Adrenal gland (tissue), 12 donors: ENCODE data around the gene TRAPPC10. TPM values are rescaled to one million over a fixed set of nuclear protein-coding genes. Genes with fewer than 3 reads are reported as not detected.

ENCODE experiments used
- DNase-seq, 7 donors: peaks; one replicate each; pipeline ENCODE4 v3.0.0-alpha.2; 2019 to 2020
- H3K27ac ChIP-seq, 5 donors: fragments of 200-600 bp; sonication (generic) in 4 of 5; 1 replicate in 3 of 5; 2 replicates in 2 of 5; pipeline versions ENCODE4 v1.5.1 to v1.8.0; 2016 to 2020; ENCODE audit warnings: mild to moderate bottlenecking in 1 of 5
- H3K27me3 ChIP-seq: fragments of 200-600 bp; 2 replicates; pipeline ENCODE4 v1.8.0; 2021
- H3K36me3 ChIP-seq, 2 donors: fragments of 200-600 bp; replicated peaks in 1 of 2; 1 replicate in 1 of 2; 2 replicates in 1 of 2; pipeline versions ENCODE4 v1.5.1 to v1.8.0; 2018 to 2022
- H3K4me1 ChIP-seq, 2 donors: fragments of 200-600 bp; replicated peaks in 1 of 2; 1 replicate in 1 of 2; 2 replicates in 1 of 2; pipeline versions ENCODE4 v1.5.1 to v1.8.0; 2018 to 2021
- H3K4me3 ChIP-seq, 4 donors: fragments of 200-600 bp; sonication (generic) in 3 of 4; one replicate each; pipeline ENCODE4 v1.5.1; 2016 to 2018
- H3K9me3 ChIP-seq, 3 donors: fragments of 200-600 bp; sonication (generic) in 1 of 3; replicated peaks in 1 of 3; 1 replicate in 2 of 3; 2 replicates in 1 of 3; pipeline versions ENCODE4 v1.5.1 to v1.8.0; 2016 to 2021
- POLR2A ChIP-seq, 2 donors: fragments of 450-650 bp; IDR thresholded peaks; one replicate each; pipeline ENCODE4 v1.6.1; 2017; ENCODE audit warnings: antibody characterized with exemption in 2 of 2, mild to moderate bottlenecking in 2 of 2, moderate library complexity in 1 of 2
- WGBS, 4 donors: extraction: QIAGEN DNeasy Blood & Tissue Kit in 2 of 4; methylation state at CpG; one replicate each; pipeline versions ENCODE4 v1.1.5 to v1.1.7; 2013 to 2017; 5-methylcytosine and 5-hydroxymethylcytosine counted together
- intact Hi-C, 2 donors: fragments of 100-400 bp; cut with DNase I; formaldehyde crosslinking; loops; one replicate each; pipeline versions ENCODE4 v1.14.1 to v1.15.0; 2022 to 2023
- polyA plus RNA-seq, 3 donors: library from polyadenylated mRNA; stranded (reverse); fragments of 200-250 nt in 2 of 3; fragments of 350-450 nt in 1 of 3; fragmentation: Illumina TruSeq in 1 of 3; extraction: RNeasy Lipid Tissue Mini Kit (QIAGEN cat#74804) in 1 of 3; gene quantifications; one replicate each; pipeline ENCODE4 v1.2.3, GENCODE V29; 2013 to 2014
- total RNA-seq, 9 donors: library from RNA; depleted of rRNA in 4 of 9; stranded (reverse); fragments of >200 nt in 4 of 9; fragments of 120-200 nt in 1 of 9; fragmentation: NEBNext Ultra II Directional in 1 of 9; extraction: Animal tissue kit (Norgen Biotek cat#: 25700) in 1 of 9; gene quantifications; one replicate each; pipeline versions ENCODE4 v1.1.0 to v1.2.4, GENCODE V29; 2013 to 2023
- TF ChIP-seq, protein P1 (sequence below), 6 experiments: fragments of 450-650 bp in 4 of 6; fragments of 200-600 bp in 2 of 6; sonication (generic) in 1 of 6; IDR thresholded peaks; 1 replicate in 5 of 6; 2 replicates in 1 of 6; pipeline versions ENCODE4 v1.5.1 to v1.8.0; 2016 to 2021; ENCODE audit warnings: antibody characterized with exemption in 6 of 6, mild to moderate bottlenecking in 2 of 6, moderate library complexity in 1 of 6
- donor health status: healthy with polysubstance abuse.
- donor health status: Bipolar disorder and iron deficiency.
- donor health status: DM: yes; HTN: yes; CAD: no.
- donor health status: DM: no; HTN: no; CAD: no.
- donor health status: DM: no; HTN: no; CAD: no.
- donor health status: DM: yes; HTN: yes; CAD: no.

Gene TRAPPC10
- total and polyA plus RNA-seq, 12 donors, result 5.2 to 34.3 (median 24.7) TPM

GRCh38 chr21:44047996-44048560 is 36.0 kb downstream of the TRAPPC10 start:
- Histone ChIP-seq H3K36me3 (no peaks in the 10 kb centered on the region), H3K4me1 (peaks cover 6 to 35% of the 10 kb centered on the region in 2 donors), H3K27me3 (no peaks in the 10 kb centered on the region), H3K4me3 (no peak overlapping the region), H3K9me3 (no peaks in the 10 kb centered on the region), H3K27ac (no peak overlapping the region)
- intact Hi-C loops, result no loop called here
- 81 to 94% (median 86%) methylated on average over 7 of the region's 7 CpGs for WGBS, 4 donors
- DNase-seq, result peak in 2 of 7 donors; percentile 4 to 45
- TF ChIP-seq, protein P1, sequence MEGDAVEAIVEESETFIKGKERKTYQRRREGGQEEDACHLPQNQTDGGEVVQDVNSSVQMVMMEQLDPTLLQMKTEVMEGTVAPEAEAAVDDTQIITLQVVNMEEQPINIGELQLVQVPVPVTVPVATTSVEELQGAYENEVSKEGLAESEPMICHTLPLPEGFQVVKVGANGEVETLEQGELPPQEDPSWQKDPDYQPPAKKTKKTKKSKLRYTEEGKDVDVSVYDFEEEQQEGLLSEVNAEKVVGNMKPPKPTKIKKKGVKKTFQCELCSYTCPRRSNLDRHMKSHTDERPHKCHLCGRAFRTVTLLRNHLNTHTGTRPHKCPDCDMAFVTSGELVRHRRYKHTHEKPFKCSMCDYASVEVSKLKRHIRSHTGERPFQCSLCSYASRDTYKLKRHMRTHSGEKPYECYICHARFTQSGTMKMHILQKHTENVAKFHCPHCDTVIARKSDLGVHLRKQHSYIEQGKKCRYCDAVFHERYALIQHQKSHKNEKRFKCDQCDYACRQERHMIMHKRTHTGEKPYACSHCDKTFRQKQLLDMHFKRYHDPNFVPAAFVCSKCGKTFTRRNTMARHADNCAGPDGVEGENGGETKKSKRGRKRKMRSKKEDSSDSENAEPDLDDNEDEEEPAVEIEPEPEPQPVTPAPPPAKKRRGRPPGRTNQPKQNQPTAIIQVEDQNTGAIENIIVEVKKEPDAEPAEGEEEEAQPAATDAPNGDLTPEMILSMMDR (IDR thresholded peaks at IDR 0.05), result no peak
- no peak for TF ChIP-seq POLR2A (IDR thresholded peaks at IDR 0.05)

DNA sequence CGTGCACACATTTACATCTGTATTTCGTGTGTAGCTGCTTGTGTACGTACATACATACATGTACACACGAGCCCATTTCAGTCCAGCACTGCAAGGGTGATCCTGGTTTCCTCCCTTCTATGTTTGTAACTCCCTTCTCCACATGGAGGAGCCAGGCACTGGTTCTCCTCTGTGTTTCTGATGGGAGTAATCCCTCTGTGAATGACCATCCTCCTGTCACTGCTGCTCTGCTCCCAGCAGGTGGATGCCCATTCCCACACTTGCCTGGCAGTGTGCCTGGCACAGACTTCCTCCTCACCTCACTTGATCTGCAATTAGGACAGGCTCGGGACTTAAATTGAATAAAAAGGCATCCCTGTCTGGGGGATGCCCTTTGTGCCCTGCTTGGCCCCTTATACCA is 37.1 kb downstream of the TRAPPC10 start:
- Histone ChIP-seq H3K4me3 (no peak overlapping the region), H3K36me3 (no peaks in the 10 kb centered on the region), H3K27ac (no peak overlapping the region), H3K4me1 (peaks cover 6 to 35% of the 10 kb centered on the region in 2 donors), H3K27me3 (no peaks in the 10 kb centered on the region), H3K9me3 (no peaks in the 10 kb centered on the region)
- intact Hi-C loops, result no loop called here
- DNase-seq, result peak in 2 of 7 donors; percentile 9 to 45
- 79 to 87% (median 85%) methylated on average over 5 of the region's 5 CpGs for WGBS, 4 donors
- no peak for TF ChIP-seq POLR2A (IDR thresholded peaks at IDR 0.05)
- TF ChIP-seq, protein P1 (IDR thresholded peaks at IDR 0.05), result no peak

- TF ChIP-seq POLR2A (IDR thresholded peaks at IDR 0.05), result no peak
- TF ChIP-seq, protein P1 (IDR thresholded peaks at IDR 0.05), result no peak
- 89 to 98% (median 97%) methylated on average over 3 of the region's 3 CpGs for WGBS, 4 donors
- Histone ChIP-seq H3K27me3 (no peaks in the 10 kb centered on the region), H3K27ac (no peak overlapping the region), H3K36me3 (no peaks in the 10 kb centered on the region), H3K4me3 (no peak overlapping the region), H3K9me3 (no peaks in the 10 kb centered on the region), H3K4me1 (peaks cover 6 to 35% of the 10 kb centered on the region in 2 donors)
- peak in 1 of 7 donors; percentile 9 for DNase-seq
- intact Hi-C loops, result loop anchor here in 1 of 2 donors (5.0 kb wide), 1 partner anchor 32 kb away; no protein-coding TSS in a partner anchor
Measured at GRCh38 chr21:44049606-44050005, 37.5 kb downstream of the TRAPPC10 start.

- H3K4me1 ChIP-seq, result peaks cover 6 to 35% of the 10 kb centered on the region in 2 donors
- TF ChIP-seq, protein P1 (IDR thresholded peaks at IDR 0.05), result no peak
- no peaks in the 10 kb centered on the region for H3K9me3 ChIP-seq
- 66 to 81% (median 75%) methylated on average over 4 to 5 of the region's 5 CpGs for WGBS, 4 donors
- H3K27ac ChIP-seq, result peak overlapping the region in 2 of 5 donors; percentile 56 to 76
- H3K27me3 ChIP-seq, result no peaks in the 10 kb centered on the region
- H3K36me3 ChIP-seq, result no peaks in the 10 kb centered on the region
- intact Hi-C loops, result loop anchor here in 1 of 2 donors (5.0 kb wide), 1 partner anchor 33 kb away; no protein-coding TSS in a partner anchor
- H3K4me3 ChIP-seq, result no peak overlapping the region
- peak in 3 of 7 donors; percentile 26 to 53 (median 37) for DNase-seq
Measured at GRCh38 chr21:44050276-44050675, 38.2 kb downstream of the TRAPPC10 start.
